ENCODE data around the gene IFT80. TPM values are rescaled to one million over a fixed set of nuclear protein-coding genes. Genes with fewer than 3 reads are reported as not detected.

IFT80 gene
- total and polyA plus RNA-seq, 9 of the 15 experiments (the other 6 are each of a cell fraction or from before 2014, with no cell fraction given) = 6.7 to 21.1 (median 16.4) TPM

- no peaks in the 10 kb centered on the region for H4K20me1 ChIP-seq (replicated peaks; ENCODE audit: control insufficient read depth, insufficient read depth, low read length)
- no peak overlapping the region for H2AFZ ChIP-seq (ENCODE audit: low read depth, low read length)
- 9% methylated on average over 7 of the region's 7 CpGs for WGBS (ENCODE audit: insufficient coverage, low coverage, missing lambda C conversion rate)
- no peak overlapping the region for H3K4me3 ChIP-seq
- TF ChIP-seq FOXK2 (conservative IDR thresholded peaks at IDR 0.05 in 1 of 2, IDR thresholded peaks at IDR 0.05 in 1 of 2; ENCODE audit: low read depth in 2 of 2) = no peak
- no peak for TF ChIP-seq SMAD2 (IDR thresholded peaks at IDR 0.05; ENCODE audit: low read depth, low read length)
- TF ChIP-seq RBM34 (IDR thresholded peaks at IDR 0.05; ENCODE audit: borderline replicate concordance, insufficient read depth, low read length) = no peak
- TF ChIP-seq ZNF785 (CRISPR knock-in tag; IDR thresholded peaks at IDR 0.05) = no peak
- no peak for TF ChIP-seq CCAR2 (IDR thresholded peaks at IDR 0.05; ENCODE audit: low read depth, low read length)
- TF ChIP-seq ILF3 (IDR thresholded peaks at IDR 0.05; ENCODE audit: borderline replicate concordance) = no peak
- no peak for TF ChIP-seq DPF2 (IDR thresholded peaks at IDR 0.05)
- TF ChIP-seq NFXL1 (CRISPR knock-in tag; IDR thresholded peaks at IDR 0.05) = no peak
- TF ChIP-seq ZNF398 (CRISPR knock-in tag; IDR thresholded peaks at IDR 0.05) = no peak
- no peak for TF ChIP-seq ZNF449 (CRISPR knock-in tag; IDR thresholded peaks at IDR 0.05)
- TF ChIP-seq POLR3G (IDR thresholded peaks at IDR 0.05; ENCODE audit: extremely low read depth, insufficient read length, insufficient replicate concordance) = no peak
- TF ChIP-seq EZH2 (IDR thresholded peaks at IDR 0.05; ENCODE audit: borderline replicate concordance, low read depth, low read length) = no peak
- no peak for TF ChIP-seq ATF1 (CRISPR knock-in tag; IDR thresholded peaks at IDR 0.05)
- no peak for TF ChIP-seq ATF1 (tag; IDR thresholded peaks at IDR 0.05)
- no peak for TF ChIP-seq SRSF3 (IDR thresholded peaks at IDR 0.05; ENCODE audit: insufficient read depth, low read length)
- TF ChIP-seq ZNF512 (tag; IDR thresholded peaks at IDR 0.05) = no peak
- TF ChIP-seq POLR3A (IDR thresholded peaks at IDR 0.05; ENCODE audit: borderline replicate concordance, extremely low read depth, insufficient read depth, insufficient read length) = no peak
- H3K9me3 ChIP-seq (replicated peaks; ENCODE audit: control insufficient read depth, insufficient read depth, low read depth, low read length) = no peaks in the 10 kb centered on the region
- ChIA-PET POLR2A (no interaction called here), CTCF (ENCODE audit: low intra/inter-chr PET ratio) (no interaction called here)
- intact Hi-C loops (cut with micrococcal nuclease) (no loop called here), in situ Hi-C loops (cut with MboI) (no loop called here)
- no peaks in the 10 kb centered on the region for H3K36me3 ChIP-seq (ENCODE audit: control insufficient read depth, insufficient read depth, low read length)
- DNase-seq (ENCODE audit: extremely low read depth in 1 of 4, low spot score in 3 of 4) (no peak), FAIRE-seq (no peak), ATAC-seq (no peak)
- H3K9ac ChIP-seq (ENCODE audit: insufficient read depth in 1 of 2, low read depth in 2 of 2, low read length in 2 of 2) = no peak overlapping the region
- no peak overlapping the region for H3K4me2 ChIP-seq (ENCODE audit: insufficient read depth, low read length)
- no peaks in the 10 kb centered on the region for H3K9me1 ChIP-seq (ENCODE audit: control insufficient read depth, insufficient read depth, low read length)
- no peaks in the 10 kb centered on the region for H3K27me3 ChIP-seq (ENCODE audit: control insufficient read depth in 2 of 2, insufficient read depth in 2 of 2, low read length in 2 of 2)
- H3K27ac ChIP-seq (ENCODE audit: extremely low read depth, low read depth, low read length) = no peak overlapping the region
- BruUV-seq (replicated peaks) = no TSS peak
- H3K4me1 ChIP-seq (replicated peaks in 1 of 2; ENCODE audit: control insufficient read depth in 2 of 2, insufficient read depth in 2 of 2, low read length in 2 of 2) = no peaks in the 10 kb centered on the region
- no peaks in the 10 kb centered on the region for H3K79me2 ChIP-seq (ENCODE audit: control insufficient read depth, insufficient read depth, low read length)
Measured at GRCh38 chr3:160260587-160261270, 138.3 kb downstream of the IFT80 start.

Data from K562 (cell line).